Activated CD4-positive, alpha-beta memory T cell treated with anti-CD3 and anti-CD28 coated beads for 36 hours (primary cell): ENCODE measurements around the gene PLEKHM3. TPM values are rescaled to one million over a fixed set of nuclear protein-coding genes. Genes with fewer than 3 reads are reported as not detected.

Experiments
- CTCF ChIA-PET: fragments of 350-600 bp; sonication (Branson Sonifier 250); formaldehyde crosslinking; loops from one replicate; lab custom pipeline; 2021; ENCODE audit warnings: antibody characterized with exemption, inconsistent platforms; lab: Charles Lee
- POLR2A ChIA-PET: fragments of 350-600 bp; sonication (Branson Sonifier 250); formaldehyde crosslinking; loops from one replicate; lab custom pipeline; 2021; ENCODE audit warnings: antibody characterized with exemption; lab: Charles Lee
- DNase-seq: peaks from one replicate; pipeline ENCODE4 v3.0.0-alpha.2; 2020
- H3K27ac Mint-ChIP-seq: one replicate; pipeline ENCODE4 v1.8.0; 2021; ENCODE audit warnings: mixed read lengths
- H3K27me3 Mint-ChIP-seq: one replicate; pipeline ENCODE4 v1.8.0; 2021; ENCODE audit warnings: mixed read lengths
- H3K36me3 Mint-ChIP-seq: one replicate; pipeline ENCODE4 v1.8.0; 2021; ENCODE audit warnings: mixed read lengths
- H3K4me1 Mint-ChIP-seq: one replicate; pipeline ENCODE4 v1.8.0; 2021; ENCODE audit warnings: low read depth, mixed read lengths
- H3K4me3 Mint-ChIP-seq: one replicate; pipeline ENCODE4 v1.8.0; 2021; ENCODE audit warnings: mild to moderate bottlenecking, mixed read lengths
- H3K9me3 Mint-ChIP-seq: one replicate; pipeline ENCODE4 v1.8.0; 2021; ENCODE audit warnings: mixed read lengths
- intact Hi-C: fragments of 100-400 bp; cut with micrococcal nuclease; formaldehyde crosslinking; loops from one replicate; pipeline ENCODE4 v1.15.1; 2023
- total RNA-seq, 2 experiments: library from RNA; stranded (reverse); gene quantifications; one replicate each; pipeline ENCODE4 v1.2.3, GENCODE V29; 2021

Gene PLEKHM3
- total RNA-seq, 2 experiments from 2014 or later, result 4.5 to 5.5 TPM

GRCh38 chr2:207929923-207930322 lies 95.4 kb downstream of the PLEKHM3 start:
- intact Hi-C loops, result no loop called here
- no peaks in the 10 kb centered on the region for H3K27me3 Mint-ChIP-seq
- H3K4me1 Mint-ChIP-seq, result peaks cover 6% of the 10 kb centered on the region
- ChIA-PET CTCF (interaction anchor here (1.5 kb wide), 1 partner anchor 110 kb away, joined by 4 read pairs; no protein-coding TSS in a partner anchor), POLR2A (no interaction called here)
- H3K27ac Mint-ChIP-seq, result no peak overlapping the region
- H3K4me3 Mint-ChIP-seq, result no peak overlapping the region
- H3K36me3 Mint-ChIP-seq, result no peaks in the 10 kb centered on the region
- H3K9me3 Mint-ChIP-seq, result no peaks in the 10 kb centered on the region
- DNase-seq, result no peak

- Mint-ChIP-seq H3K9me3 (no peaks in the 10 kb centered on the region), H3K4me3 (no peak overlapping the region), H3K27ac (no peak overlapping the region), H3K4me1 (peaks cover 6% of the 10 kb centered on the region), H3K36me3 (no peaks in the 10 kb centered on the region), H3K27me3 (no peaks in the 10 kb centered on the region)
- intact Hi-C loops, result no loop called here
- ChIA-PET CTCF (no interaction called here), POLR2A (no interaction called here)
- no peak for DNase-seq
These were observed 97.2 kb downstream of the PLEKHM3 start for GRCh38 chr2:207928079-207928478.

GRCh38 chr2:207926989-207927300 lies 98.4 kb downstream of the PLEKHM3 start:
- no peak overlapping the region for H3K27ac Mint-ChIP-seq
- ChIA-PET CTCF (no interaction called here), POLR2A (no interaction called here)
- H3K4me1 Mint-ChIP-seq, result peaks cover 6% of the 10 kb centered on the region
- intact Hi-C loops, result no loop called here
- no peaks in the 10 kb centered on the region for H3K27me3 Mint-ChIP-seq
- H3K9me3 Mint-ChIP-seq, result no peaks in the 10 kb centered on the region
- H3K36me3 Mint-ChIP-seq, result no peaks in the 10 kb centered on the region
- no peak for DNase-seq
- no peak overlapping the region for H3K4me3 Mint-ChIP-seq

- ChIA-PET CTCF (no interaction called here), POLR2A (no interaction called here)
- DNase-seq, result no peak
- H3K4me3 Mint-ChIP-seq, result no peak overlapping the region
- intact Hi-C loops, result no loop called here
- H3K9me3 Mint-ChIP-seq, result no peaks in the 10 kb centered on the region
- no peaks in the 10 kb centered on the region for H3K36me3 Mint-ChIP-seq
- H3K27ac Mint-ChIP-seq, result no peak overlapping the region
- H3K27me3 Mint-ChIP-seq, result no peaks in the 10 kb centered on the region
- H3K4me1 Mint-ChIP-seq, result peaks cover 6% of the 10 kb centered on the region
These were observed 99.0 kb downstream of the PLEKHM3 start for GRCh38 chr2:207926133-207926988.

GRCh38 chr2:207925601-207926000 lies 99.7 kb downstream of the PLEKHM3 start:
- H3K4me3 Mint-ChIP-seq, result no peak overlapping the region
- CTCF ChIA-PET, result no interaction called here

GRCh38 chr2:207921606-207922005 lies 103.7 kb downstream of the PLEKHM3 start:
- DNase-seq, result no peak
- no peak overlapping the region for H3K27ac Mint-ChIP-seq
- H3K9me3 Mint-ChIP-seq, result no peaks in the 10 kb centered on the region
- intact Hi-C loops, result no loop called here
- H3K36me3 Mint-ChIP-seq, result peaks cover 2% of the 10 kb centered on the region
- H3K27me3 Mint-ChIP-seq, result no peaks in the 10 kb centered on the region
- ChIA-PET POLR2A (no interaction called here), CTCF (no interaction called here)
- H3K4me3 Mint-ChIP-seq, result no peak overlapping the region
- peaks cover 6% of the 10 kb centered on the region for H3K4me1 Mint-ChIP-seq

More at GRCh38 chr2:207925601-207926000, 99.7 kb downstream of the PLEKHM3 start:
- Mint-ChIP-seq H3K27me3 (no peaks in the 10 kb centered on the region), H3K9me3 (no peaks in the 10 kb centered on the region), H3K4me1 (peaks cover 6% of the 10 kb centered on the region), H3K27ac (no peak overlapping the region), H3K36me3 (no peaks in the 10 kb centered on the region)
- intact Hi-C loops, result no loop called here
- POLR2A ChIA-PET, result no interaction called here
- DNase-seq, result no peak

- H3K27ac Mint-ChIP-seq, result no peak overlapping the region
- H3K27me3 Mint-ChIP-seq, result no peaks in the 10 kb centered on the region
- no peaks in the 10 kb centered on the region for H3K9me3 Mint-ChIP-seq
- CTCF ChIA-PET, result no interaction called here
- POLR2A ChIA-PET, result no interaction called here
- H3K4me3 Mint-ChIP-seq, result no peak overlapping the region
- no peak for DNase-seq
- intact Hi-C loops, result no loop called here
- peaks cover 3% of the 10 kb centered on the region for H3K4me1 Mint-ChIP-seq
- H3K36me3 Mint-ChIP-seq, result peaks cover 2% of the 10 kb centered on the region
These were observed 104.6 kb downstream of the PLEKHM3 start for GRCh38 chr2:207920721-207921120.

GRCh38 chr2:207920321-207920720 lies 105.0 kb downstream of the PLEKHM3 start:
- Mint-ChIP-seq H3K27me3 (no peaks in the 10 kb centered on the region), H3K4me3 (no peak overlapping the region), H3K9me3 (no peaks in the 10 kb centered on the region), H3K27ac (no peak overlapping the region), H3K36me3 (peaks cover 2% of the 10 kb centered on the region), H3K4me1 (no peaks in the 10 kb centered on the region)
- POLR2A ChIA-PET, result no interaction called here
- intact Hi-C loops, result no loop called here
- no peak for DNase-seq
- CTCF ChIA-PET, result no interaction called here

GRCh38 chr2:207919164-207919919 lies 106.0 kb downstream of the PLEKHM3 start:
- Mint-ChIP-seq H3K36me3 (peaks cover 2% of the 10 kb centered on the region), H3K4me1 (no peaks in the 10 kb centered on the region), H3K27ac (no peak overlapping the region), H3K9me3 (no peaks in the 10 kb centered on the region), H3K4me3 (no peak overlapping the region), H3K27me3 (no peaks in the 10 kb centered on the region)
- no peak for DNase-seq
- ChIA-PET POLR2A (no interaction called here), CTCF (no interaction called here)
- intact Hi-C loops, result no loop called here

- H3K27ac Mint-ChIP-seq, result no peak overlapping the region
- no peaks in the 10 kb centered on the region for H3K4me1 Mint-ChIP-seq
- no peak overlapping the region for H3K4me3 Mint-ChIP-seq
- H3K9me3 Mint-ChIP-seq, result no peaks in the 10 kb centered on the region
- intact Hi-C loops, result no loop called here
- CTCF ChIA-PET, result no interaction called here
- DNase-seq, result no peak
- POLR2A ChIA-PET, result no interaction called here
- H3K27me3 Mint-ChIP-seq, result no peaks in the 10 kb centered on the region
- peaks cover 7% of the 10 kb centered on the region for H3K36me3 Mint-ChIP-seq
These were observed 110.6 kb downstream of the PLEKHM3 start for GRCh38 chr2:207914716-207915115.

GRCh38 chr2:207913772-207914358 lies 111.5 kb downstream of the PLEKHM3 start:
- H3K4me3 Mint-ChIP-seq, result no peak overlapping the region
- POLR2A ChIA-PET, result no interaction called here
- H3K27me3 Mint-ChIP-seq, result no peaks in the 10 kb centered on the region
- no peaks in the 10 kb centered on the region for H3K4me1 Mint-ChIP-seq
- no peak overlapping the region for H3K27ac Mint-ChIP-seq
- H3K9me3 Mint-ChIP-seq, result no peaks in the 10 kb centered on the region
- peaks cover 7% of the 10 kb centered on the region for H3K36me3 Mint-ChIP-seq
- DNase-seq, result no peak
- CTCF ChIA-PET, result no interaction called here
- intact Hi-C loops, result no loop called here

GRCh38 chr2:207911856-207912255 lies 113.5 kb downstream of the PLEKHM3 start:
- Mint-ChIP-seq H3K4me3 (no peak overlapping the region), H3K27ac (no peak overlapping the region), H3K27me3 (no peaks in the 10 kb centered on the region), H3K36me3 (peaks cover 7% of the 10 kb centered on the region), H3K9me3 (no peaks in the 10 kb centered on the region), H3K4me1 (no peaks in the 10 kb centered on the region)
- intact Hi-C loops, result no loop called here
- ChIA-PET CTCF (interaction anchor here (1.2 kb wide), 1 partner anchor 166 kb away, joined by 3 read pairs; no protein-coding TSS in a partner anchor), POLR2A (no interaction called here)
- no peak for DNase-seq
